Mammary epithelial cell (primary cell): ENCODE measurements around the gene COL26A1.
"Not testable (repeated sequence)": the region's sequence is repeated elsewhere in the genome, so short reads cannot be mapped to it uniquely, and the experiment has no call there.

Experiments
- CTCF ChIP-seq, 2 donors: IDR thresholded peaks in 1 of 2; conservative IDR thresholded peaks in 1 of 2; 2 replicates each; pipeline ENCODE4 v1.5.1; 2011 to 2012; ENCODE audit warnings: inconsistent platforms in 2 of 2, low read length in 2 of 2, mild to moderate bottlenecking in 2 of 2, control low read depth in 1 of 2, low read depth in 1 of 2; ENCODE audit not compliant: insufficient read depth in 1 of 2; ENCODE audit errors: extremely low read depth in 1 of 2
- EZH2 ChIP-seq: IDR thresholded peaks from 2 replicates; pipeline ENCODE4 v1.6.1; 2012; ENCODE audit warnings: low read length, inconsistent platforms, borderline replicate concordance

GRCh38 chr7:101475691-101476090 lies 113.0 kb downstream of the COL26A1 start:
- not testable (repeated sequence) for TF ChIP-seq CTCF (conservative IDR thresholded peaks at IDR 0.05 in 1 of 2, IDR thresholded peaks at IDR 0.05 in 1 of 2; ENCODE audit: extremely low read depth in 1 of 2, insufficient read depth in 1 of 2, low read depth in 1 of 2, low read length in 2 of 2); EZH2
